Stomach smooth muscle (tissue), 2 donors: Measurements from ENCODE around the gene NTF4.

Source experiments
- H3K27ac ChIP-seq: one replicate; pipeline ENCODE4 v1.7.0; 2013; ENCODE audit warnings: mild to moderate bottlenecking, low read length, inconsistent platforms
- H3K27me3 ChIP-seq, 2 donors: one replicate each; pipeline ENCODE4 v1.7.0; 2013; ENCODE audit warnings: low read length in 2 of 2; ENCODE audit not compliant: insufficient read depth in 2 of 2, control insufficient read depth in 1 of 2
- H3K36me3 ChIP-seq, 2 donors: one replicate each; pipeline ENCODE4 v1.7.0; 2013; ENCODE audit warnings: low read length in 2 of 2; ENCODE audit not compliant: control insufficient read depth in 2 of 2, insufficient read depth in 2 of 2
- H3K4me1 ChIP-seq: one replicate; pipeline ENCODE4 v1.7.0; 2013; ENCODE audit warnings: low read length; ENCODE audit not compliant: control insufficient read depth, insufficient read depth
- H3K4me3 ChIP-seq, 2 donors: one replicate each; pipeline ENCODE4 v1.7.0; 2013; ENCODE audit warnings: low read length in 2 of 2
- H3K9ac ChIP-seq, 2 donors: one replicate each; pipeline ENCODE4 v1.7.0; 2013; ENCODE audit warnings: low read length in 2 of 2, mild to moderate bottlenecking in 1 of 2
- H3K9me3 ChIP-seq, 2 donors: one replicate each; pipeline ENCODE4 v1.7.0; 2013; ENCODE audit warnings: low read length in 2 of 2; ENCODE audit not compliant: control insufficient read depth in 2 of 2
- donor health status: healthy.
- donor health status: Pancreatic carcinoma.

The NTF4 gene

DNA sequence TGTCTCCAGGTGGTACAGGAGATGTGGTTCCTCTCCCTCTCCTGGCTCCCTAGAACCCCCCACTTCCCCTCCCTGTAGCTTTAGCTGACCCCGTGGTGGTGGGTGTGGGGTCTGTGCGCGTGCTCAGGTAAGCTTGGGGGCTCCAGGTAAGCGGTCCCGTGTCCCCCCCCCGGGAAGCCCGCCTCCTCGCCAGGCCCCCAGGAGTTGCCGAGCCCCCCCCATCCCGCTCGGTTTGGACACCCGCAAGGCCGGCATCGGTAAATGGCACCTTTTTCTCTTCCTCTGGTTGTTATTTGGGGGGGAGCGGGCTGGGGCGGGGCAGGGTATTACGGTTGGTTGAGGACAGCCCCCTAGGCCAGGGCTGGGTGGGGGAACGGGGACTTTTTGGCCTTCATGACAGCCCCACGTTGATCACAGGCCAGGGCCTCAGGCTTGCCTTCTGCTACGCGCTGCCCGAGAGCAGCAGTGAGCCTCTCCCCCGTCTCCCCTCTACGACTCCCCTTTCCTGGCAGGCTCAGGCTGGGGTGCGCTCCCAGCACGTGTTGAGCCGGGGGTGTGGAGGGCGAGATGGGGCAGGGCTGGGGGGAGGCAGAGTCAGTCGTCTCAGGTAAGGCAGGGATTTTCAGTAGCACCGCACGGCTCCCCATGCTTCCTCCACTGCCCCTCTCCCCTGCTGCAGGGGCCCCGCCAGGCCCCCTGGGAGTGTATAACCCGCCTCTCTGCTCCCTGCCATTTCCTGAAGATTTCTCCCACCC is 38.9 kb upstream of the NTF4 start:
- peaks cover 57 to 61% of the 10 kb centered on the region in 2 donors for H3K36me3 ChIP-seq
- H3K4me3 ChIP-seq: no peak overlapping the region
- no peaks in the 10 kb centered on the region for H3K27me3 ChIP-seq
- H3K4me1 ChIP-seq: peaks cover 8% of the 10 kb centered on the region
- no peaks in the 10 kb centered on the region for H3K9me3 ChIP-seq
- H3K9ac ChIP-seq: no peak overlapping the region
- no peak overlapping the region for H3K27ac ChIP-seq

- peaks cover 58 to 62% of the 10 kb centered on the region in 2 donors for H3K36me3 ChIP-seq
- H3K27me3 ChIP-seq: no peaks in the 10 kb centered on the region
Observed at GRCh38 chr19:49102303-49102702, 37.7 kb upstream of the NTF4 start.

DNA sequence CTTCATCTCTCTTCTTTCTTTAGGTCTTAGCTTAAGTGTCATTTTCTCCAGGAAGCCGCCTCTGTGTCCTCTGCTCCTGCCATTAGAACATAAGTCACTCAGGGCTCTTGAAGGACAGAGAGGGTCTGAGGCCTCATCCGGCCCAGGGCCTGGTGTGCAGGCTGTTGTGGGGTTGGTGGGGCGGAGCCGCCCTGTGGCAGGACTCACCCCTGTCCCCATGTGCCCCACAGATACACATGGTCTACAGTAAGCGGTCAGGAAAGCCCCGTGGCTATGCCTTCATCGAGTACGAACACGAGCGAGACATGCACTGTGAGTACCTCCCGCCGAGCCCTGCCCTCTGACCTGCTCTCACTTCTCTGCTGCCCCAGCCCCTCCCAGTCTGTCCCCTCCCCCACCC is 36.5 kb upstream of the NTF4 start:
- Histone ChIP-seq H3K27ac (no peak overlapping the region), H3K27me3 (no peaks in the 10 kb centered on the region), H3K36me3 (peaks cover 52% of the 10 kb centered on the region in 2 donors)

More at GRCh38 chr19:49102303-49102702, 37.7 kb upstream of the NTF4 start:
- no peak overlapping the region for H3K9ac ChIP-seq
- no peak overlapping the region for H3K4me3 ChIP-seq
- H3K4me1 ChIP-seq: peaks cover 14% of the 10 kb centered on the region
- H3K27ac ChIP-seq: no peak overlapping the region
- H3K9me3 ChIP-seq: no peaks in the 10 kb centered on the region

DNA sequence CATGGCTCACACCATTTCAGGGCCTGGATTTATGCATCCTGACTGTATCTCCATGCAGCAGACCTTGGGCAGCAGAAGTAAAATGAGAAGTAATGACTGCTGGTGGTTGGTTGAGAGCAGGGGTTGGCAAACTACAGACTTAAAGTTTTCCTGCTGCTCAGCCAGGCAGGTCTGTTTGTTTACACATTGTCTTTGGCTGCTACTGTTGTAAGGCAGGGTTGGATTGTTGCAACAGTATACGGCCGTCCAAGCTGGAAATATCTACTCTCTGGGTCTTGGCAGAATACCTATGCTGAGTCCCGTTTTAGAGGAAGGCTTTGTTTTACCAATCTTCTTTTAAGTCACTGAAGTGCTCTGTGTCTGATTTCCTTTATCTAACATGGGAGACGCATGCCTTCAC is 34.2 kb upstream of the NTF4 start:
- Histone ChIP-seq H3K4me1 (peaks cover 20% of the 10 kb centered on the region), H3K4me3 (no peak overlapping the region), H3K36me3 (peaks cover 39 to 41% of the 10 kb centered on the region in 2 donors), H3K27ac (no peak overlapping the region), H3K9me3 (no peaks in the 10 kb centered on the region), H3K27me3 (no peaks in the 10 kb centered on the region), H3K9ac (no peak overlapping the region)

More for the DNA sequence above, 36.5 kb upstream of the NTF4 start:
- Histone ChIP-seq H3K4me3 (no peak overlapping the region), H3K9ac (no peak overlapping the region), H3K4me1 (peaks cover 15% of the 10 kb centered on the region), H3K9me3 (no peaks in the 10 kb centered on the region)

- H3K9ac ChIP-seq: peak overlapping the region in 1 of 2 donors; percentile 13
- peaks cover 33 to 41% of the 10 kb centered on the region in 2 donors for H3K36me3 ChIP-seq
- H3K27me3 ChIP-seq: no peaks in the 10 kb centered on the region
- no peak overlapping the region for H3K4me3 ChIP-seq
- no peak overlapping the region for H3K27ac ChIP-seq
- peaks cover 19% of the 10 kb centered on the region for H3K4me1 ChIP-seq
- H3K9me3 ChIP-seq: no peaks in the 10 kb centered on the region
Observed at GRCh38 chr19:49097453-49098288, 33.1 kb upstream of the NTF4 start.

DNA sequence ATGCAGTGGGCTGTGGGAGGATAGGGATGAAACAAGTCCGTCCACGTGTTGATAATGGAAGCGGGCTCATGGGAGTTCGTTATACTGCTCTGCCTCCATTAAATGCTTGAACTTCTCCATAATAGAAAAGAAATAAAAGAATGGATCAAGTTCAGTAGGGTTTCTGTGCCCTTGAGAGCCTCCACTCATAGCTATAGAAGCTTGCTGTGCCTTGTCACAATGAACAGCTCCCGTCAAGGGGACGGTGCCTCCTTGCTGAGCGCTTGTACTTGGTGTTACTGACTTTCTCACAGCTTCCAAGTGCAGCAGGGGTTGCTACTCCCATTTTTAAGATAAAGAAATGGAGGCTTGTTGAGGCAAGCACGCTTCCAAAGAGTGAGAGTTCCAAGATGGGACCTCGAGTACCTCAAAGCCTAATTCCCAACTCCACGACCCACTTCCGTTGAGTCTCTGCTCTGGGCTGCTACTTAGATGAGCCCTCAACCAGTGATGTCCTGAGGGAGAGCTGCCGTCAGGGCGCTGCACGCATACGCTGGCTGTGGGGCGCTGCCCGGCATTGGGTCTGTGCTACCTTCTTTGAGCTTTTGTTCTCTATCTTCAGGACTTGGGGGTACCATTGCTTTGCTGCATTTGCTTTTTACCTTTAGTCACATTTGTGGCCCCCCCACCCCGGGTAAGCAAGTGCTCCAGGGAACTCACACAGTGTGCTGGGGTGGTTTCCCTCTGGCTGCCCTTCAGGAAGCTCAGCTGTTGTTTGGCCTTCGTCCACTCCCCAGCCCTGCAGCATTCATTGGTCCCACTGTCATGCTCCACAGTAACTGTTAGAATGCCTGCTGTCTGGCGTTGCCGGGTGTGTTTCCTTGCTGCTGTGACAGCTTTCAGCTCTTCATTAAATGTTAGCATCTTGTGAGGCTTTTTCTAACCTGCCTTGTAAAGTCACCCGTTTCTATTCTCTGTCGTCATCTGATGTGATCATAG is 30.2 kb upstream of the NTF4 start:
- Histone ChIP-seq H3K36me3 (peaks cover 30 to 42% of the 10 kb centered on the region in 2 donors), H3K9ac (no peak overlapping the region), H3K4me3 (no peak overlapping the region), H3K9me3 (no peaks in the 10 kb centered on the region), H3K27me3 (no peaks in the 10 kb centered on the region), H3K4me1 (peaks cover 17% of the 10 kb centered on the region), H3K27ac (no peak overlapping the region)

DNA sequence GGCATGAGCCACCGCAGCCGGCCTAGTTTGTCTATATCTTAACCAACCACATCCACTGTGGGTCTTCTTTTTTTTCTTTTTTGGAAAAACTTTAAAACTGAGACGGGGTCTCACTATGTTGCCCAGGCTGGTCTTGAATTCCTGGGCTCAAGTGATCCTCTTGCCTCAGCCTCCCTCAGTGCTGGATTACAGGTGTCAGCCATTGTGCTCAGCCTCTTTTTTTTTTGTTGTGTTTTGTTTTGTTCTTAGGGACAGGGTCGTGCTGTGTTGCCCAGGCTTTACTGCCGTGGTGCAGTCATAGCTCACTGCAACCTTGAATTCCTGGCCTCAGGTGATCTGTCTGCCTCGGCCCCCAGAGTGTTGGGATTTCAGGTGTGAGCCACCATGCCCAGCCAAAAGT is 28.1 kb upstream of the NTF4 start:
- H3K27me3 ChIP-seq: no peaks in the 10 kb centered on the region
- no peak overlapping the region for H3K27ac ChIP-seq
- no peaks in the 10 kb centered on the region for H3K9me3 ChIP-seq
- no peak overlapping the region for H3K4me3 ChIP-seq
- H3K4me1 ChIP-seq: peaks cover 9% of the 10 kb centered on the region
- H3K9ac ChIP-seq: no peak overlapping the region
- peaks cover 23 to 36% of the 10 kb centered on the region in 2 donors for H3K36me3 ChIP-seq

DNA sequence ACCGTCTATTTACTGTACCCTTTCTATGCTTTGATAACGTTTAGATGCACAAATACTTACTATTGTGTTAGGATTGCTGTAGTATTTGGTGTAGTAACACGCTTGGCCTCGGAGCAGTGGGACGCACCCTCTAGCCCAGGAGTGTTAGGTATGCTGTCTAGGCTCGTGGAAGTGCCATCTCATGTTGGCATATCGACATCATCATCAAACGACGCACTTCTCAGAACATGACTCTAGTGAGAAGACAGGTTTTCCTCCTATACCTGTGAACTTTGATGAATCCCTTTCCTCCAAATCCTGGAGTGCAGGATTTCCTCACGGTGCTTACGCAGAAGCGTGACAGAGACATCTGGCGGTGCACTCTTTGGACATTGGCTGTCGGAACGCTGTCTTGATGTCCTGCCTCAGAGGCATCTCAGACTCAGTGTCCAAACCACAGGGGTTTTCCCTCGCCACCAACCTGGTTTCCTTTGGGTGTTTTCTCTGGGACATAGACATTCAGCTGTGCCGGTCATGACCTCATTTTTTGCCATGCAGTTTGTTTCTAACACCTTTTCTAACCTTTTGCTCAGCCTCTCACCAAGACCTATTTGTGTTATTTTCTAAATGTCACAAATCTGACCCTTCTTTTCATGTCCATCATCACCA is 26.9 kb upstream of the NTF4 start:
- Histone ChIP-seq H3K9me3 (no peaks in the 10 kb centered on the region), H3K9ac (no peak overlapping the region), H3K4me3 (no peak overlapping the region), H3K36me3 (peaks cover 23 to 35% of the 10 kb centered on the region in 2 donors), H3K27ac (no peak overlapping the region), H3K4me1 (peaks cover 17% of the 10 kb centered on the region), H3K27me3 (no peaks in the 10 kb centered on the region)

GRCh38 chr19:49086296-49086695 is 21.7 kb upstream of the NTF4 start:
- peak overlapping the region; percentile 92 to 99 for H3K4me3 ChIP-seq
- peaks cover 18 to 21% of the 10 kb centered on the region in 2 donors for H3K36me3 ChIP-seq
- H3K27ac ChIP-seq: no peak overlapping the region
- H3K9ac ChIP-seq: peak overlapping the region; percentile 95 to 96
- no peaks in the 10 kb centered on the region for H3K9me3 ChIP-seq
- peaks cover 24% of the 10 kb centered on the region for H3K4me1 ChIP-seq
- H3K27me3 ChIP-seq: no peaks in the 10 kb centered on the region

GRCh38 chr19:49085868-49086232 is 21.2 kb upstream of the NTF4 start:
- Histone ChIP-seq H3K36me3 (peaks cover 16 to 19% of the 10 kb centered on the region in 2 donors), H3K4me1 (peaks cover 24% of the 10 kb centered on the region), H3K27ac (peak overlapping the region; percentile 76)

More at GRCh38 chr19:49085868-49086232, 21.2 kb upstream of the NTF4 start:
- Histone ChIP-seq H3K9ac (peak overlapping the region; percentile 95 to 96), H3K9me3 (no peaks in the 10 kb centered on the region), H3K4me3 (peak overlapping the region; percentile 92 to 99), H3K27me3 (no peaks in the 10 kb centered on the region)
